Superior temporal gyrus (tissue), 1 donor: ENCODE data around the gene UCP2.

Experiments
- DNase-seq: peaks from one replicate; pipeline ENCODE4 v3.0.0-alpha.2; 2016; ENCODE audit errors: extremely low spot score

UCP2 gene

DNA sequence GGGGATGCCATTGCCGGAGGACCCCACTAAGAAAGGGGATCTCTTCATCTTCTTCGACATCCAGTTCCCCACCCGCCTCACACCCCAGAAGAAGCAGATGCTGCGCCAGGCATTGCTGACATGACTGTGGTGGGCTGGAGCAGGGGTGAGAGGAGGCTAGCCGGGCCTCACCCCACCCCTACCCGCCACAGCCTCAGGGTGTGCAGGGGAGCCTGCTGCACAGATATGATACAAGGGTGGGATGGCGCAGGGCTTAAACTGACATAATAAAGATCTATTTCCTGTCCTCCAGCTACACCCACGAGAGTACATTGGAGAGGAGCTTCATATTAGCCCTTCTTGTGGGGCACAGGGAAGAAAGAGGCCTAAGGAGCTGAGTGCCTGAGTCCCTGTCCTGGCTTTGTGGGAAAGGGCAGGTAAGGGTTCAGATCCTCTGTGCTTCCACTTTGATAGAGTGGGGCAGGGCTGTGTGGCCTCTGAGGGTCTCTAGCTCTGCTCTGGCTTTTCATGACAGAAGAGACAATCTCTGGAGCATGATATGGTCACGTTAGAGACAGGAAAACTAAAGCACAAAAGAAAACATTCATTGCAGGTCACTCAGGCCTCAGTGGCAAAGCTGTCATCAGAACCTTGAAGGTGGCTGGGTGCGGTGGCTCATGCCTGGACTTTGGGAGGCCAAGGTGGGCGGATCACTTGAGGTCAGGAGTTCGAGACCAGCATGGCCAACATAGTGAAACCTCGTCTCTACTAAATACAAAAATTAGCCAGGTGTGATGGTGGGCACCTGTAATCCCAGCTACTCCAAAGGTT, 12.4 kb downstream of the UCP2 start:
- no peak for DNase-seq

GRCh38 chr11:73969091-73969490, 13.6 kb downstream of the UCP2 start:
- no peak for DNase-seq

- no peak for DNase-seq
Observed at GRCh38 chr11:73968356-73968966, 14.2 kb downstream of the UCP2 start.

- no peak for DNase-seq
Observed at GRCh38 chr11:73965764-73966121, 16.9 kb downstream of the UCP2 start.

DNA sequence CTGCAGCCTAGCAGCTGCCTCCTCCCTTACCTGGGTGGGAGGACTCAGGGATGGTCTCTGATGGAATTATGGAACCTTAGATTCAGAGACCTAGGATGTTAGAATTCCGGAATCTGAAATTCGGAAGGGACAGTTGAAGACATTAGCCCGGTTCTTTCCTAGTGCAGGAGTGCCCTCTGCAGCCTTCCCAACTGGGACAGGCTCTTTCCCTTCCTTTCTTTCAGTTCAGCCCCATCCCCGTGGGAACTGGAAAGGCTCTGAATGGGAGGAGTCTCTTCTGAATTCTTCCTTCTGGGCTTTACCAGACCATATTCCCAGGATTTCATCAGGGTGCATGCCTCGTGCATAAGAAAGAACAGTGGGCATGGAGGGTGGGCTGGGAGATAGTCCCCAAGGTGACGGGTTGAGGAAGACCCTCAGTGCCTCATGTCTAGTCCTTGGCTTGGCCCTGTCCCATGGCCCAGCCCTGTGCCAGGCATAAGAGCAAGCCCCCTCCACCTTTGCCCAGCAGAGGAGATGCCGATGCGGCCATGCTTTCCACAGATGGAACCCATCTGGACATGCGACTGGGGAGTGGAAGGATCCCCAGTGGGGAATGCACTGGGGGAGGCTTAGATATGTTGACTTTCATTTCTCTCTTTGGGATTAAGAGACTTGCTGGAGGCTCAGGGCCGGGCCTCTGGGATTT, 17.4 kb downstream of the UCP2 start:
- DNase-seq, result no peak

DNA sequence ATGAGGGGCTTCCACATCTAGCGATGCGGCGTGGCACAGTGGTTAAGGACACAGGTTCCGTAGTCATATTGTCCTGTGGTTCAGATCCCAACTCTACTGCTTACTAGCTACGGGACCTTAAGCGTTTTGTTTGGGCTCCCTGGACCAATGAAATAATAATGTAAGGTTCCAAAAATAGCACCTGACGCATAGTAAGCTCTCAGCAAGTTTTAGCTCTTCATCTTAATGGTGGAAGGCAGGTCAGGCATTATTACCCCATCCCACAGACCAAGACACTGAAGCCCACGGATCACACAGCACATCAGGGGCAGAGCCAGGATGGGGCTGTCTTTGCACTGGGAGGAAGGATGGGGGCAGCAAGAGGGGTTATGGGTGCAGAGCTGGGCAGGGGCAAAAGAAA, 18.8 kb downstream of the UCP2 start:
- no peak for DNase-seq

DNA sequence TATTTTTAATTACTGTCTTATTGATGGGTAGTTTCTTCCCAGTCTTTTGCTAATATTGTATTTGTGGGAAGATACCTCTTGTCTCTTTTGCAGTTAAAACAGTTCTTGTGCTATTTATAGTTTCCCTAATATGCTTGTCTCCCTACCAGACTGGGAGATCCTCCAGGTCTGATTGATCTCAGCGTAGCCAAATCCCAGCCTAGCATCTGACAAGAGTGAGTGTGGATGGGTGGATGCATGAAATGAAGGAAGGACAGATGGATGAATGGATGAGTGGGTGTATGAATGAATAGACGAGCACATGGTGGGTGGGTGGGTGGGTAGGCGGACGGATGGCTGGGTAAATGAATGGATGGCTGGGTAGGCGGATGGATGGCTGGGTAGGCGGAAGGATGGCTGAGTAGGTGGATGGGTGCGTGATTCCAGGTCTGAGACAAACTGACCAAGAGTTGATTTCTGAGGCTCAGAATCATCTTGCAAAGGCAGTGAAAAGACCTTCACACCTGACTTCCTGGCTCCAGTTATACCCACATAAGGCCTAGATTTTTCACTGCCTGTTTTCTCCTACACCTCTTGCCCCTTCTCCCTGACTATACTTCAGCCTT, 20.4 kb downstream of the UCP2 start:
- no peak for DNase-seq

DNA sequence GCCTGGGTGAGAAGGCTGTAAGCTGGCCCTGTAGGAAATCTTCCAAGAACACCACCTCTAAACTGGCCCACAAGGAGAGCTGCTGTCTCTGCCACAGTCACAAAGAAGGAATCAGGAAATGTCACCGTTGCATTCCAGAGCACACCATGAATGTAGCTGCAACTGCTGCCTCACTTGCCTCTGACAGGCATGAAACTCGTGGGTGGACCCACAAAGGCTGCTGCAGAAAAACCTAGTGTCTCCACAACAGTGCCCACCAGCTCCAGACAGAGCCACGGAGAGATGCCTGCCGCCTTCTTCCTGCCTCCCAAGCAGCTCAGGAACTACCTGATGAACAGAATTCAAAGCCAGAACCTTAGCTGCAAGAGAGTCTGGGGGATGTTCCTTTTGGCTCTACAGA, 21.3 kb downstream of the UCP2 start:
- DNase-seq, result no peak

DNA sequence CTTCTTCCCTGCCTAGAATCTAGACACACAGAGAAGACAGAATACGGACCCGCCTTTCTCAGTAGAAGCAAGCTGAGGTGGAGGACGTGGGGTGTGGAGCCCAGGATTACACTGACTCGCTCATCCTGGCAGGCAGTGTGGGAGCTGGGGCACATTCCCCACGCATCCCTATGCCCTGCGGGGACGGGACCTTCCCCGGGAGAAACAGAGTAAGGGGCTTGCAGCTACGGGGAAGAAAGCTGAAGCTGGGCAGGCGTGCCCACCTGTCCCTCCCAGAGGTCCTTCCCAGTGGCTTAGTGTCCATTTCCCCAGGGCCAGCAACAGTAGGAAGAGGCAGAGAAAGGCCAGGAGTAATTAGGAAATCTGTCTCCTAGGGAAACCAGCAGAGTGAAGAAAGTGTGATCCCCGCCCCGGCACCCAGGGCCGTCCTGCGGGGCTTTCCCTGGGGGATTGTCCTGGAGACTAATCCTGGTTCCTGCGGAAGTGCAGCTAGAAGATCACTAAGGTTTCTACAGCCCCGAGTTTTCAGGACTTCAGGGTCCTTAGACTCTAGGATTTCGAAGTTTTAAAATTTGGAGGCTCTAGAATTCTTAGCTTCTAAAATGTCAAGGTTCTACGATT, 24.0 kb downstream of the UCP2 start:
- DNase-seq, result no peak

DNA sequence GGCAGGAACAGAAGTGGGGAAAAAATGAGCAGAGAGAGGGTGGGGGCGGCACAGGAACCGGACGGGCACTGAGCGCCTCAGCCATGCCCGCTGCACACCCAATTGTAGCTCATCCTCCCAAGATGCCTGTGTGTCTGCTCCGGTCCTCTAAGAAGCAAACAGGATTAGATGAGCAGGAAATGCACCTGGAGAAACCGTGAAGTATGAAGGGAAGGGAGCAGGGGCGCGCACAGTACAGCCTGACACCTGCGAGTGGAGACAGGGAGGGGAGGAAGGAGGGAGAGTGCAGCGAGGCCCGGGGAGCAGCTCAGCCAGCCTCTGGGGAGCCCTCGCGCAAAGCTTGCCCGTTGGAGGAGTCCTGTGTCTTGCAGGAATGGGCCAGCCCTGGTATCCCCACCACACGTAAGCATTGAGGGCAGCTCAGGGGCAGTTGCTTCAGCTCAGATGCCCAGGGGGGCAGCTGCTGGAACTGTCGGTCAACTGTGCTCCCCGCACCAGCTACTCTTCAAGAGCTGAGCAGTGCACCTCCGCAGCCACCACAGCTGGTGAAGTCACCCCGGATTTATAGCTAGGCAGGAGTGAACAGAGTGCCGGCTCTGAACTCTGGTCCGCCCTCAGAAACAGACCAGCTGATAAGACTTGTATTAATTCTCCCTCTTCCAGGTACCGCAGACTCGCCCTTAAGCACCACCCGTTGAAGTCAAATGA, 24.8 kb downstream of the UCP2 start:
- no peak for DNase-seq

- no peak for DNase-seq
Observed at GRCh38 chr11:73956876-73957653, 25.6 kb downstream of the UCP2 start.

GRCh38 chr11:73951797-73952196, 30.8 kb downstream of the UCP2 start:
- DNase-seq, result no peak

DNA sequence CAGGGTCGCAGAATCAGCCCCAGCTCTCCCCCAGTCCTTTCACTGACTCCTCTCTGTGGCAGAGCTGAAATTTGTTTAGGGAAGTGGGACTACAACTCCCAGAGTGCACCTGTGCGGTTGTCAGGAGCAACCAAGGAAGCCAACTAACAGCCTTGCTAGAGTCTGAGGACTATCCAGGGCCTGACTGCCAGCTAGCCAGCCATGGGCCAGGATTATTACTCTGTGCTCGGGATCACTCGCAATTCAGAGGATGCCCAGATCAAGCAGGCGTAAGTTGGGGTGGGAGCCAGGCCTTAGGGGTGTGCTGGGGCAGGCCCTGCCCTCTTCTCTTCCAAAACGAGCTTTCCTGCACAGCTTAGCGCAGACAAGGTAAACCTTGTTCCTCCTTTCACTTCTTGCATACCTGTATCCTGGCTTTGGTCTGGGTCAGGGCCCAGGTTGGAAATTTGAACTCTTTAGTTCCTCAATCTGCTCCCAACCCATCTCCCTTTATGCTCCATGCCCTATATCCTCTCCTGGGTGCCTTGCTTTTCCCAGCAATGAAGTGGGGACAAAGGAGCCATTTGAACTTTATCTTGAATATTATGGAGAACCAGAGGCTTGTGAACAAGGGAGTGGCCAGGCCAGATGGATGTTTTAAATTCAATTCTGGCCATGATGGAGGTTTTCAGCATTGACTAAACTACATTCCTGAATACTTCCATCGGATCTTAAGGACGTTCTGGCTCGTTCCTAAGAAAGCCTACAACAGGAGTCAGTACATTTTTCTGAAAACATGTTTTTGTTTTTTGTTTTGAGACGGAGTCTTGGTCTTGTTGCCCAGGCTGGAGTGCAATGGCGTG, 31.6 kb downstream of the UCP2 start, which contains the start of gene DNAJB13:
TSS of gene DNAJB13 (plus strand) at position 158 of the 842 bp plus-strand sequence. CDS start at position 202, 44 bp downstream.
- DNase-seq, result no peak

- DNase-seq, result no peak
Observed at GRCh38 chr11:73949912-73950311, 32.7 kb downstream of the UCP2 start.

GRCh38 chr11:73949246-73949645, 33.4 kb downstream of the UCP2 start:
- DNase-seq, result no peak

GRCh38 chr11:73946798-73947458, 35.7 kb downstream of the UCP2 start:
- no peak for DNase-seq

DNA sequence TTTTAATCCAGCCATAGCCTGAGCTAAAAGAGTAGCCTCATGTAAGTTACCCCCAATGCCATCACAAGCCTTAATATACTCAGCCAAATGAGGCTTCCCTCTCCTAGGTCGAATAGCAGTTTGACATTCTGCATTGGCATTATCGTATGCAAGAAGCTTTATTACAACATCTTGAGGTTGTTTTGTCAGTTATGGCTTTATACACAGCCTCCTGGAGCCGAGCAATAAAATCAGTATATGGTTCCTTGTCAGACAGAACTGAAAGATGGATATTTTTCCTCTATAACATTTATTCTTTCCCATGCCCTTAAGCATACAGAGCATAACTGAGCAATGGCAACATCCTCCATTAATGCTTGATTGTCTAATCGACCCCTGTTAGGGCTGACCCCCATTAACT, 37.2 kb downstream of the UCP2 start:
- DNase-seq, result no peak

DNA sequence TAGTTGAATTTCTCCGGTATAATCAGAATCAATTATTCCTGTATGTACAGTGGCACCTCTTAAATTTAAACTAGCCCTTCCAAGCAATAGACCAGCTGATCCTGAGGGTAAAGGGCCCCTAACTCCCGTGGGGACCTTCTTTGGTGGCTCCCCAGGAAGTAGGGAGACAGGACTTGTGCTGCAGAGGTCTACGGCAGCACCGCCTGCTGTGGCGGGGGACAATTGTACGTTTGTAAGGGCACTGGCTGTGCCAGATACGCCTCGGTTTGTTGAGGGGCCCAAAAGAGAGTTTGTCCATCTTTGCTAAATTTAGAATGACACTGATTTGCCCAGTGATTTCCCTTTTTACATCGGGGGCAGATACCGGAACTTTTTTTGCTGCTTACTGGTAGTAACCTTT, 37.7 kb downstream of the UCP2 start:
- DNase-seq, result no peak

- no peak for DNase-seq
Observed at GRCh38 chr11:73944085-73944484, 38.6 kb downstream of the UCP2 start.
